ENCODE measurements around the gene CLIC3.

DNA sequence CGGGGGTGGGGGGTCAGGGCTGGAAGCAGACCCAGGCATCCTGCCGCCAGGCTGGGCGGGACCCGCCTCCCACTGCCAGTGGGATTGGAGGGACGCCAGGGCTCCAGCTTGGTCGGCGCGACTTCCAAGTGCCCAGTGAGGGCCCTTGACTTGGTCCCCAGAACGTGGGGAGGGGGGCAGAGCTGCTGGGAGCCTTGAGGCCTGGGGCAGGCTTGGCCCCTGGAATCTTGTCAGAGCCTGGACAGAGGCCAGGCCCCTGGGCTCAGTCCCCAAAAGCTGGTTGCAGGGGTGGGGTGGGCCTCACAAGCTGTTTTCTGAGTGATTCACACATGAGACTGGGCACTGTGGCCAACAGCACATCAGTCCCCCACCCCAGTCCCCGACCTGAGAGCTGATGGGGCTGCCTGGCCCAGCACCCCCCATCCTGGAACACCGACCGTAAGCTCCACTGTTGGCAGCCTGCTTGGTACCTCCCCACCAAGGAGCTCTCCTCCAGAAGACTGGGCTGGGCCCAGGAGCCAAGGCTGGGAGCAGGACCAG is 526 bp downstream of the CLIC3 start:
- TF ChIP-seq, protein P1, sequence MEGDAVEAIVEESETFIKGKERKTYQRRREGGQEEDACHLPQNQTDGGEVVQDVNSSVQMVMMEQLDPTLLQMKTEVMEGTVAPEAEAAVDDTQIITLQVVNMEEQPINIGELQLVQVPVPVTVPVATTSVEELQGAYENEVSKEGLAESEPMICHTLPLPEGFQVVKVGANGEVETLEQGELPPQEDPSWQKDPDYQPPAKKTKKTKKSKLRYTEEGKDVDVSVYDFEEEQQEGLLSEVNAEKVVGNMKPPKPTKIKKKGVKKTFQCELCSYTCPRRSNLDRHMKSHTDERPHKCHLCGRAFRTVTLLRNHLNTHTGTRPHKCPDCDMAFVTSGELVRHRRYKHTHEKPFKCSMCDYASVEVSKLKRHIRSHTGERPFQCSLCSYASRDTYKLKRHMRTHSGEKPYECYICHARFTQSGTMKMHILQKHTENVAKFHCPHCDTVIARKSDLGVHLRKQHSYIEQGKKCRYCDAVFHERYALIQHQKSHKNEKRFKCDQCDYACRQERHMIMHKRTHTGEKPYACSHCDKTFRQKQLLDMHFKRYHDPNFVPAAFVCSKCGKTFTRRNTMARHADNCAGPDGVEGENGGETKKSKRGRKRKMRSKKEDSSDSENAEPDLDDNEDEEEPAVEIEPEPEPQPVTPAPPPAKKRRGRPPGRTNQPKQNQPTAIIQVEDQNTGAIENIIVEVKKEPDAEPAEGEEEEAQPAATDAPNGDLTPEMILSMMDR (IDR thresholded peaks at IDR 0.05) = no peak
- TF ChIP-seq EZH2 (IDR thresholded peaks at IDR 0.05) = no peak
